RWPE2 (cell line): ENCODE measurements around the gene SLC39A11.

ENCODE experiments used
- ATAC-seq: fragments of 200-7000 bp; cut with Tn5 transposase; 3 replicates; pipeline ENCODE4 v1.9.1; 2021; ENCODE audit warnings: low read depth
- DNase-seq: peaks from one replicate; pipeline ENCODE4 v3.0.0-alpha.2; 2020; ENCODE audit warnings: low spot score
- H3K27ac ChIP-seq: fragments of 450-650 bp; 2 replicates; pipeline ENCODE4 v1.5.1; 2017; ENCODE audit warnings: mild to moderate bottlenecking; ENCODE audit not compliant: poor library complexity, severe bottlenecking
- H3K27me3 ChIP-seq: fragments of 250-450 bp; sonication (Bioruptor Pico); 2 replicates; pipeline ENCODE4 v1.5.1; 2021; ENCODE audit warnings: mild to moderate bottlenecking, moderate library complexity; ENCODE audit not compliant: insufficient read depth, poor library complexity, severe bottlenecking
- H3K36me3 ChIP-seq: fragments of 250-450 bp; sonication (Bioruptor Pico); 2 replicates; pipeline ENCODE4 v1.5.1; 2020; ENCODE audit warnings: low read depth, mild to moderate bottlenecking, moderate library complexity
- H3K4me1 ChIP-seq: fragments of 250-450 bp; sonication (Bioruptor Pico); 2 replicates; pipeline ENCODE4 v1.5.1; 2021; ENCODE audit warnings: mild to moderate bottlenecking, moderate library complexity; ENCODE audit not compliant: insufficient read depth, poor library complexity, severe bottlenecking
- H3K4me3 ChIP-seq: fragments of 250-450 bp; sonication (Bioruptor Pico); 2 replicates; pipeline ENCODE4 v1.5.1; 2021; ENCODE audit warnings: mild to moderate bottlenecking, moderate library complexity; ENCODE audit not compliant: severe bottlenecking
- H3K9me3 ChIP-seq: fragments of 250-450 bp; sonication (Bioruptor Pico); 2 replicates; pipeline ENCODE4 v1.5.1; 2021; ENCODE audit warnings: mild to moderate bottlenecking, moderate library complexity; ENCODE audit not compliant: severe bottlenecking
- TF ChIP-seq, protein P1 (sequence below): fragments of 450-650 bp; IDR thresholded peaks from one replicate; pipeline ENCODE4 v1.5.1; 2017; ENCODE audit warnings: mild to moderate bottlenecking, moderate library complexity; ENCODE audit not compliant: poor library complexity, severe bottlenecking

The SLC39A11 gene

DNA sequence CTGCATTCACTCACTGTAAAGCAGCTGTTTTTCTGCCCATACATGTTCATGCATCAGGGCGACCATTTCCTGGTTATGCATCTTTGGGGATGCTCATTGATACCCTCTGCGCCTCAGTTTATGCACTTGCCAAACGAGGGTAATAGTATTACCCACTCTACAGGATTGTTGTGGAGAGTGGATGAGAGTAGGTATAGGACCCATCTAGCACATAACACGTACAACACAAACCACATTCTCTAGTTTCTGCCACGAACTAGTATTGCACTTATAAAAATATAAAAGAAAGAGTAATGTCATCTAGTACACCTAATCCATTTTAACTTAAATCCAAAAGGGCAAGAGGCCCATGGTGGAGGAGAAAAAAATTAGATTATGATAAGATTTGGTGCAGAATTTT is 231.7 kb downstream of the SLC39A11 start:
- Histone ChIP-seq H3K27me3 (no peaks in the 10 kb centered on the region), H3K4me1 (no peaks in the 10 kb centered on the region), H3K9me3 (no peaks in the 10 kb centered on the region), H3K36me3 (no peaks in the 10 kb centered on the region), H3K4me3 (no peak overlapping the region), H3K27ac (no peak overlapping the region)
- no peak for ATAC-seq
- TF ChIP-seq, protein P1, sequence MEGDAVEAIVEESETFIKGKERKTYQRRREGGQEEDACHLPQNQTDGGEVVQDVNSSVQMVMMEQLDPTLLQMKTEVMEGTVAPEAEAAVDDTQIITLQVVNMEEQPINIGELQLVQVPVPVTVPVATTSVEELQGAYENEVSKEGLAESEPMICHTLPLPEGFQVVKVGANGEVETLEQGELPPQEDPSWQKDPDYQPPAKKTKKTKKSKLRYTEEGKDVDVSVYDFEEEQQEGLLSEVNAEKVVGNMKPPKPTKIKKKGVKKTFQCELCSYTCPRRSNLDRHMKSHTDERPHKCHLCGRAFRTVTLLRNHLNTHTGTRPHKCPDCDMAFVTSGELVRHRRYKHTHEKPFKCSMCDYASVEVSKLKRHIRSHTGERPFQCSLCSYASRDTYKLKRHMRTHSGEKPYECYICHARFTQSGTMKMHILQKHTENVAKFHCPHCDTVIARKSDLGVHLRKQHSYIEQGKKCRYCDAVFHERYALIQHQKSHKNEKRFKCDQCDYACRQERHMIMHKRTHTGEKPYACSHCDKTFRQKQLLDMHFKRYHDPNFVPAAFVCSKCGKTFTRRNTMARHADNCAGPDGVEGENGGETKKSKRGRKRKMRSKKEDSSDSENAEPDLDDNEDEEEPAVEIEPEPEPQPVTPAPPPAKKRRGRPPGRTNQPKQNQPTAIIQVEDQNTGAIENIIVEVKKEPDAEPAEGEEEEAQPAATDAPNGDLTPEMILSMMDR, result no peak
- DNase-seq, result no peak

DNA sequence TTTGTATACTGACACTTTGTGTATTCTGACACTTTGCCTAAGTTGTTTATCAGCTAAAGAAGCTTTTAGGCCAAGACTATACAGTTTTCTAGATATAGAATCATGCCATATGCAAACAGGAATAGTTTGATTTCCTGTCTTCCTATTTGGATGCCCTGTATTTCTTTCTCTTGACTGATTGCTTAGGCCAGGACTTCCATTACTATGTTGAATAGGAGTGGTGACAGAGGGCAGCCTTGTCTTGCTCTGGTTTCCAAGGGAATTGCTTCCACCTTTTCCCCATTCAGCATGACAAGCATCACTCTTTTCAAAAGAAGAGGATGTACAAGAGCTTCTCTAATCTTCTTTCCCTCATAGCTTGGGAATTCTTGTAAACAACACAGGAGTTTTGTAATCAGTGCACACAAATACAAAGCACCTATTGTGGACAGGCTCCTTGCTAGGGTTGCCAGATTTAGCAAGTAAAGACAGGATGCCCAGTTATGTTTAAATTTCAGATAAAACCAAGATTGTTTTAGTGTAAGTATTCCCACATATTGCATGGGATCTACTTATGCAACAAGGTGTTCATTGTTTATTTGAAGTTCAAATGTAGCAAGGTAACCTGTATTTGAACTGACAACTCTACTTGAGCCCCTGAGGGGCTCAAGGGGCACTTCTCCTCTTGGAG is 233.5 kb downstream of the SLC39A11 start:
- no peaks in the 10 kb centered on the region for H3K27me3 ChIP-seq
- H3K9me3 ChIP-seq, result no peaks in the 10 kb centered on the region
- H3K36me3 ChIP-seq, result no peaks in the 10 kb centered on the region
- H3K27ac ChIP-seq, result no peak overlapping the region
- H3K4me1 ChIP-seq, result no peaks in the 10 kb centered on the region
- ATAC-seq, result no peak
- DNase-seq, result no peak
- no peak overlapping the region for H3K4me3 ChIP-seq
- TF ChIP-seq, protein P1, result no peak

DNA sequence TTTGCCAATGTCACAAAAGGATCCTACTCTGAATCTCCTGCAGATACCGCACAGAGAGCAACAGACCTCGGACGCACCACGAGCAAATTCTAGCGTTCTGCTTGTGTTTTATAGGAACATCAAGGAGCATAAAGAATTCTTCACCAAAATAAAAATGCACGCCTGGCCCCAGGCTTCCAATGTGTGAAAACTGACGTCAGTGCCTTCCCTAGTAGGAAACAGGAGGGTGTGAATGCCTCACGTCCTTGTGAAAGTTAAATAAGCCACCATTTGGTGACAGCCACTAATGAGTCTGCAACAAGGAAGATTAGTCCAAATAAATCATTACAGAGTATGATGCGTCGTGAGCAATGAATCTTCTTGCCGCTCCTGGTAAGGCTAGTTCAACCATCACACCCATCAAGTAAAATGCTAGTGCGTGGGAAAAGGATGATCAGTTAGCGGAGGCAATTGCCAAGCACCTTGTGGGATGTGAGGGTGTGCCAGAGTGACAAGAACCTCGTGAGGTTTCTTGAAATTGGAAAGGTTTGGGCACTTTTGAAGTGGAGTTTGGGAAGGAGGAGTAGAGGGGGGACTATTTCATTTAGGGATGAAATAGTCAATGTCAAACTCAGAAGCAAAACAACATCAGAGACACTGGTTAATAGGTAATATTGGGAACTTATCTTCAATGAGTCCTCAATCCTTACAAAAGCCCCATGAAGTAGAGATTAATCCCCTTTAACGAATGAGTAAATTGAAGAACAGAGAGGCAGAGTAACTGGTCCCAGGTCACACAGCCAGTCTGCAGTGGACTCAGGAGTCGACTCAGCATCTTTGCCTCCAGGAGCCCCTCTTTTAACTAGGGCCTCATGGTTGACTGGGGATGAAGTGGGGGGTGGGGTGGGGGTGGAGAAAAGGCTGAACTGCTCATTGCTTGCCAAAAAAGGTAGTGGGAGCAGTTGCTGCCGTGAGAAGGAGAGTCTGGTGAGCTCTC is 238.8 kb downstream of the SLC39A11 start:
- H3K4me1 ChIP-seq, result no peaks in the 10 kb centered on the region
- no peaks in the 10 kb centered on the region for H3K36me3 ChIP-seq
- DNase-seq, result no peak
- no peaks in the 10 kb centered on the region for H3K9me3 ChIP-seq
- H3K27me3 ChIP-seq, result no peaks in the 10 kb centered on the region
- ATAC-seq, result no peak
- TF ChIP-seq, protein P1, result no peak
- H3K27ac ChIP-seq, result no peak overlapping the region
- no peak overlapping the region for H3K4me3 ChIP-seq

DNA sequence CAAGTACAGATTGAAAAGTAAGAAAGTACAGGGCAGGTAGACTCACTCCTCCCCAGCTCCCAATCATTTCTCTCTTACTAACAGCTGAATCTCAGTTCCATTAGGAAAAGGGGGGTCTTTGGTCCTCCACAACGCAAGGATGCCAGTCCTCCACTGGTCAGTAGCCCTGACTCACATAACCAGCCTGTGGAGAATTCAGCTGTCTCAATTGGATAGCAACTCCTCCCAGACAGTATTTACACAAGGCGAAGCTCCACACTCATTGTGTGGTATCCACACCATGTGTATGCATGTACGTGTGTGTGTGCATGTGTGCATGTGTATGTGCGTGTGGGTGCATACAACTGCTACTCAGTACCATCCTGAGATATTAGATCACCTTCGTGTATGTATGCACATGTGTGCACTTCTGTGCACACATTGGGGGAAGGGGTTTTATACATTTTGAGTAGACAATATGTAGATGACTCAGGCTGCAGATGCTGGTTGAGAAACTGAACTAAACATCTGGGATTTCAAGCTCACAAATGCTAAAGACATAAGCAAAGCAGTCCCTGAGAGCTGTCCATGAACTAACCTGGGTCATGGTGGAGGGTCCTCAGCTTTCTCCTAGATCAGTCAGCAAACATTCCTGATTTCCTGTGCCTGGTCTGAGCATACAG is 240.1 kb downstream of the SLC39A11 start:
- DNase-seq, result no peak
- TF ChIP-seq, protein P1, result no peak
- Histone ChIP-seq H3K4me1 (no peaks in the 10 kb centered on the region), H3K4me3 (no peak overlapping the region), H3K9me3 (no peaks in the 10 kb centered on the region), H3K27me3 (no peaks in the 10 kb centered on the region), H3K36me3 (no peaks in the 10 kb centered on the region), H3K27ac (no peak overlapping the region)
- ATAC-seq, result no peak
